SH-SY5Y (cell line): ENCODE data around the gene ZC3H14.

Experiments
- GATA2 ChIP-seq: IDR thresholded peaks from 2 replicates; pipeline ENCODE4 v1.6.1; 2011; ENCODE audit warnings: mild to moderate bottlenecking, low read depth, low read length
- GATA3 ChIP-seq: IDR thresholded peaks from 2 replicates; pipeline ENCODE4 v1.6.1; 2011; ENCODE audit warnings: low read depth, mild to moderate bottlenecking, low read length, moderate library complexity

GRCh38 chr14:88611878-88612277 lies 49.0 kb downstream of the ZC3H14 start:
- TF ChIP-seq GATA2 (no peak), GATA3 (no peak)
